ENCODE data around the gene MLEC.

DNA sequence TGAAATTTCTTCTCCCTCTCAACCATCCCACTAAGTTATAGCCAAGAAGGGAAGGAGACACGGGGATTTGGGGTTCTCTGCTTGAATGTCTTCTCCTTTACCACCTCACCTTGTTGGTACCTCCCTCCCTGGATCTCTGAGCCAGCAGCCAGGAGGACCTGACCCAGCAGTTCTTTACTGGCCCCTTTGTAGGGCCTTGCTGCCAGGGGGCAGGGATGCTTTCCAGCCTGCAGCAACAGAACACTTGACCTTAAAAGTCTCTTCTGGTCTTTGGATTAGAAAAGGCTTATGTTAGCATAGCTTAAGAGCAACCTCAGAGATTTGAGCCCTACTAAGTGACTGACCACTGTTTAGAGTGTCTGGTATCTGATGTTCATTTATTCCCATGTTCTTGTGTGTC is 10.4 kb downstream of the MLEC start:
- TF ChIP-seq, protein P1, sequence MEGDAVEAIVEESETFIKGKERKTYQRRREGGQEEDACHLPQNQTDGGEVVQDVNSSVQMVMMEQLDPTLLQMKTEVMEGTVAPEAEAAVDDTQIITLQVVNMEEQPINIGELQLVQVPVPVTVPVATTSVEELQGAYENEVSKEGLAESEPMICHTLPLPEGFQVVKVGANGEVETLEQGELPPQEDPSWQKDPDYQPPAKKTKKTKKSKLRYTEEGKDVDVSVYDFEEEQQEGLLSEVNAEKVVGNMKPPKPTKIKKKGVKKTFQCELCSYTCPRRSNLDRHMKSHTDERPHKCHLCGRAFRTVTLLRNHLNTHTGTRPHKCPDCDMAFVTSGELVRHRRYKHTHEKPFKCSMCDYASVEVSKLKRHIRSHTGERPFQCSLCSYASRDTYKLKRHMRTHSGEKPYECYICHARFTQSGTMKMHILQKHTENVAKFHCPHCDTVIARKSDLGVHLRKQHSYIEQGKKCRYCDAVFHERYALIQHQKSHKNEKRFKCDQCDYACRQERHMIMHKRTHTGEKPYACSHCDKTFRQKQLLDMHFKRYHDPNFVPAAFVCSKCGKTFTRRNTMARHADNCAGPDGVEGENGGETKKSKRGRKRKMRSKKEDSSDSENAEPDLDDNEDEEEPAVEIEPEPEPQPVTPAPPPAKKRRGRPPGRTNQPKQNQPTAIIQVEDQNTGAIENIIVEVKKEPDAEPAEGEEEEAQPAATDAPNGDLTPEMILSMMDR (IDR thresholded peaks at IDR 0.05; ENCODE audit: insufficient read depth, low read length): no peak
- TF ChIP-seq REST (IDR thresholded peaks at IDR 0.05; ENCODE audit: insufficient replicate concordance, low read depth) (no peak), GABPA (IDR thresholded peaks at IDR 0.05; ENCODE audit: low read depth) (no peak)
